Brain microvascular endothelial cell (primary cell): Measurements from ENCODE around the gene THYN1.
"Not testable (repeated sequence)": the region's sequence is repeated elsewhere in the genome, so short reads cannot be mapped to it uniquely, and the experiment has no call there.

Source experiments
- DNase-seq: peaks from one replicate; pipeline ENCODE4 v3.0.0-alpha.2; 2020
- H3K27ac ChIP-seq: fragments of 250-450 bp; sonication (Bioruptor Pico); 2 replicates; pipeline ENCODE4 v1.5.1; 2020; ENCODE audit warnings: mild to moderate bottlenecking, moderate library complexity
- H3K27me3 ChIP-seq: fragments of 250-450 bp; sonication (Bioruptor Pico); replicated peaks from 2 replicates; pipeline ENCODE4 v1.5.1; 2020; ENCODE audit warnings: mild to moderate bottlenecking
- H3K36me3 ChIP-seq: fragments of 250-450 bp; sonication (Bioruptor Pico); replicated peaks from 2 replicates; pipeline ENCODE4 v1.5.1; 2020; ENCODE audit warnings: mild to moderate bottlenecking
- H3K4me3 ChIP-seq: 2 replicates; pipeline ENCODE4 v1.5.1; 2011; ENCODE audit warnings: low read depth, mild to moderate bottlenecking, control low read depth, low read length, moderate library complexity
- in situ Hi-C: cut with HindIII; loops from 2 replicates; pipeline ENCODE4 v1.10.0; 2017; ENCODE audit warnings: low sequenced_read_pairs, low pct_ligation_motif_present
- TF ChIP-seq, protein P1 (sequence below): IDR thresholded peaks from 2 replicates; pipeline ENCODE4 v1.5.1; 2011; ENCODE audit warnings: low read depth, mild to moderate bottlenecking, moderate library complexity, low read length, control low read depth, inconsistent platforms; ENCODE audit errors: missing control alignments

The THYN1 gene

DNA sequence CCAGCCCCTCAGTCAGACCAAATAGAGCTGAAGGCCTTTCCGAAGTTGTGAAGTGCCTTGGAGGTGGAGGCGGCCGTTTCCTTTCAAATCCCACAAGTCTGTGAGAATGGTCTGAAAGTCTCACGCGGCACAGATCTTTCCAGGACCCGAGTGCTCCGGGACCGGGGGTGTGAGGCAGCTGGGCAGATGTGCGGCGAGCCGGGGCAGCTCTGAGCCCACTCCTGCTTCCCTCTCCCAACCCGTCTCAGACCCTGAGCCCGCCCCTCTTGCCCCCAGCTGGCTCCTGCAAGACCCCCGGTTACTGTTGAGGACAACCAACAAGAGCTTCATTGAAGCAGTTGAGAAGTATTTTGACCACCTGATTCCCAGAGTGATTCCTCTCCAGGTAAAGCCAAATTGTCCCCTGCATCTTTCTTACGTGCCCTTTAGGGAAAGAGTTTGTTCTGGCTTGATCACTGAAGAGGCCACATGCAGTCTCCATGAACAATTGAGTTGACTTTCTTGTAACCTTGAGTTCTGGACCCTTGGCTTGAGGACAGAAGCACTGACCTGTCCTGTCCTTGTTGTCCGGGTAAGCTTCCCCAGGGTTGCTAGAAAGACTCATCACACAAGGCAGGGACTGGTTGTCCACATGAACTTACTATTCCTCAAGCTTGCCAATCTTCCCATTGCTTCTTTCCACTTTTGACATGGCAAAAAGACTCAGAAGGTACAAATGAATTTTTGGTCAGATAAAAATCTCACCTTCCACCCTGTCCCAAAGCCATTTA is 30.5 kb upstream of the THYN1 start:
- H3K27me3 ChIP-seq, result peaks cover 2% of the 10 kb centered on the region
- TF ChIP-seq, protein P1, sequence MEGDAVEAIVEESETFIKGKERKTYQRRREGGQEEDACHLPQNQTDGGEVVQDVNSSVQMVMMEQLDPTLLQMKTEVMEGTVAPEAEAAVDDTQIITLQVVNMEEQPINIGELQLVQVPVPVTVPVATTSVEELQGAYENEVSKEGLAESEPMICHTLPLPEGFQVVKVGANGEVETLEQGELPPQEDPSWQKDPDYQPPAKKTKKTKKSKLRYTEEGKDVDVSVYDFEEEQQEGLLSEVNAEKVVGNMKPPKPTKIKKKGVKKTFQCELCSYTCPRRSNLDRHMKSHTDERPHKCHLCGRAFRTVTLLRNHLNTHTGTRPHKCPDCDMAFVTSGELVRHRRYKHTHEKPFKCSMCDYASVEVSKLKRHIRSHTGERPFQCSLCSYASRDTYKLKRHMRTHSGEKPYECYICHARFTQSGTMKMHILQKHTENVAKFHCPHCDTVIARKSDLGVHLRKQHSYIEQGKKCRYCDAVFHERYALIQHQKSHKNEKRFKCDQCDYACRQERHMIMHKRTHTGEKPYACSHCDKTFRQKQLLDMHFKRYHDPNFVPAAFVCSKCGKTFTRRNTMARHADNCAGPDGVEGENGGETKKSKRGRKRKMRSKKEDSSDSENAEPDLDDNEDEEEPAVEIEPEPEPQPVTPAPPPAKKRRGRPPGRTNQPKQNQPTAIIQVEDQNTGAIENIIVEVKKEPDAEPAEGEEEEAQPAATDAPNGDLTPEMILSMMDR, result no peak
- no peak overlapping the region for H3K4me3 ChIP-seq
- H3K36me3 ChIP-seq, result no peaks in the 10 kb centered on the region
- in situ Hi-C loops, result no loop called here
- DNase-seq, result no peak
- H3K27ac ChIP-seq, result no peak overlapping the region

GRCh38 chr11:134282121-134283045 is 29.2 kb upstream of the THYN1 start:
- Histone ChIP-seq H3K27me3 (peaks cover 13% of the 10 kb centered on the region), H3K27ac (no peak overlapping the region), H3K4me3 (no peak overlapping the region), H3K36me3 (no peaks in the 10 kb centered on the region)
- TF ChIP-seq, protein P1, result no peak
- in situ Hi-C loops, result no loop called here
- DNase-seq, result no peak

- in situ Hi-C loops, H3K27ac ChIP-seq, H3K4me3 ChIP-seq, DNase-seq, H3K36me3 ChIP-seq: not testable (repeated sequence)
- H3K27me3 ChIP-seq, result peaks cover 21% of the 10 kb centered on the region
Observed at GRCh38 chr11:134281635-134282034, 28.5 kb upstream of the THYN1 start.

DNA sequence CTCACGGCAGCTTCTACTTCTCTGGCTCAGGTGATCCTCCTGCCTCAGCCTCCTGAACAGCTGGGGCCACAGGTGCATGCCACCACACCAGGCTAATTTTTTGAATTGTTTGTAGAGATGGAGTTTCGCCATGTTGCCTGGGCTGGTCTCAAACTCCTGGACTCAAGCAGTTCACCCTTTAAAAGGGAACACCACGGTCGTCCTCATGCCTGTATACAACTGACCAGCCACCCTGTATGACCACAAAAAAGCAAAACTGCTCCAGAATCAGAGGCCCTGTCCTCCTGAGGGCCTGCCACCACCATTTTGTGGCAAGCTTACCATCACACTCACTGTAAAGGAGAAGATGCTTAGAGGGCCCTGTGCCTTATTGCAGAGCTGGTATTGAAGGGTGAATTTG is 25.2 kb upstream of the THYN1 start:
- H3K27me3 ChIP-seq, result peaks cover 49% of the 10 kb centered on the region
- H3K4me3 ChIP-seq, result no peak overlapping the region

DNA sequence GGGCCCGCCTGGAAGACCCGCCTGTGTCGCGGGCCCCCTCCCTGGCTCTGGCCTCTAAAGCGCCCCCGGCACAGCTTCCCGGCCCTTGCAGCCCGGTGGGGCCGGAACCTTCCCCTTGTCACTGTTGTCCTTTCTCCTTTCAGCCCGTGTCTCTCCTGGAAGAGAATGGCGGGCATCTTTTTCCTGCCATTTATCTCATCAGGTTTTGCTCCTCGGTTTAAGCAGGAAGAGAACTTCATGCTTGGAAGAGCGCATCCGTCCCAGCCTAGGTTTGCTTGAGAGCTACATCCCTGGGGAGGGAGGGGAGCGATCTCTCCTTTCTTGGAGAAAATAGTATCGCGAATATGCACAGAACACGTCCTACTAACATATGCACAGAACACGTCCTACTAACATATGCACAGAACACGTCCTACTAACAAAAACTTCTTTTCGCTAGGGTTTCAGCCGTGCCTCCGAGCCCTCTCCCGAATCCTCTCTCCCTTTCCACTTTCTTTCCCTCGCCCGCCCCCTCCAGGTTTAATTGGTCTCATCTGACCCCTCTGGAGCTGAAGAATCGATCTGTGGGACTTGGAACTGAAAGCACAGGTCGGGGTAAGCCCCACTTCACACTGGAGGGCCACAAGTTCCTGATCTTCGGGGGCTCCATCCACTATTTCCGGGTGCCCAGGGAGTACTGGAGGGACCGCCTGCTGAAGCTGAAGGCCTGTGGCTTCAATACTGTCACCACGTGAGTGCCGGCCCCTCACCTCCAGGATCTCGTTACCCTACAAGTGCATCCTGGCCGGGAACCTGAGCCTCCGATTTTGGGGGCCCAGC is 24.2 kb upstream of the THYN1 start:
- H3K27ac ChIP-seq, result no peak overlapping the region
- H3K36me3 ChIP-seq, result no peaks in the 10 kb centered on the region
- peaks cover 57% of the 10 kb centered on the region for H3K27me3 ChIP-seq
- TF ChIP-seq, protein P1, result no peak
- in situ Hi-C loops, result no loop called here
- DNase-seq, result no peak
- no peak overlapping the region for H3K4me3 ChIP-seq

More for the DNA sequence above, 25.2 kb upstream of the THYN1 start:
- in situ Hi-C loops, result no loop called here
- no peak for DNase-seq
- no peaks in the 10 kb centered on the region for H3K36me3 ChIP-seq
- no peak overlapping the region for H3K27ac ChIP-seq
- TF ChIP-seq, protein P1, result no peak
